Endodermal cell (in vitro differentiated cells): Measurements from ENCODE around the gene SYT8. TPM values are rescaled to one million over a fixed set of nuclear protein-coding genes. Genes with fewer than 3 reads are reported as not detected.

ENCODE experiments used
- DNase-seq: peaks from one replicate; pipeline ENCODE4 v3.0.0-alpha.2; 2017
- H3K27ac ChIP-seq: 2 replicates; pipeline ENCODE4 v1.5.1; 2013; ENCODE audit warnings: mild to moderate bottlenecking, low read depth, low read length, moderate library complexity
- H3K27me3 ChIP-seq: 2 replicates; pipeline ENCODE4 v1.6.1; 2013; ENCODE audit warnings: mild to moderate bottlenecking, low read length, moderate library complexity; ENCODE audit not compliant: insufficient read depth, control insufficient read depth, poor library complexity, severe bottlenecking
- H3K36me3 ChIP-seq: 2 replicates; pipeline ENCODE4 v1.7.0; 2013; ENCODE audit warnings: mild to moderate bottlenecking, low read length, moderate library complexity; ENCODE audit not compliant: control insufficient read depth, insufficient read depth
- H3K4me1 ChIP-seq: one replicate; pipeline ENCODE4 v1.7.0; 2013; ENCODE audit warnings: low read length; ENCODE audit not compliant: control insufficient read depth, insufficient read depth
- H3K4me3 ChIP-seq: 2 replicates; pipeline ENCODE4 v1.5.1; 2013; ENCODE audit warnings: mild to moderate bottlenecking, low read length, moderate library complexity
- H3K9ac ChIP-seq: 2 replicates; pipeline ENCODE4 v1.6.1; 2013; ENCODE audit warnings: mild to moderate bottlenecking, low read length, moderate library complexity; ENCODE audit not compliant: poor library complexity, severe bottlenecking; ENCODE audit errors: extremely low read depth
- H3K9me3 ChIP-seq: 2 replicates; pipeline ENCODE4 v1.6.1; 2013; ENCODE audit warnings: mild to moderate bottlenecking, low read length, moderate library complexity; ENCODE audit not compliant: control insufficient read depth
- H3K27ac Mint-ChIP-seq: 2 replicates; pipeline ENCODE4 v1.8.0; 2020; ENCODE audit warnings: mixed read lengths
- H3K27me3 Mint-ChIP-seq: 2 replicates; pipeline ENCODE4 v1.8.0; 2021; ENCODE audit warnings: mild to moderate bottlenecking, mixed read lengths; ENCODE audit not compliant: insufficient read depth
- H3K36me3 Mint-ChIP-seq: 2 replicates; pipeline ENCODE4 v1.8.0; 2020; ENCODE audit warnings: low read depth, mixed read lengths
- H3K4me1 Mint-ChIP-seq: 2 replicates; pipeline ENCODE4 v1.8.0; 2020; ENCODE audit warnings: mixed read lengths
- H3K4me3 Mint-ChIP-seq: 2 replicates; pipeline ENCODE4 v1.8.0; 2020; ENCODE audit warnings: mild to moderate bottlenecking, moderate library complexity, mixed read lengths
- H3K9me3 Mint-ChIP-seq: 2 replicates; pipeline ENCODE4 v1.8.0; 2020; ENCODE audit warnings: mild to moderate bottlenecking, mixed read lengths
- CTCF ChIP-seq: fragments of 200-600 bp; sonication (generic); conservative IDR thresholded peaks from 2 replicates; pipeline ENCODE4 v1.5.0; 2021; ENCODE audit warnings: antibody characterized with exemption, mild to moderate bottlenecking
- whole genome bisulfite sequencing, 2 experiments: methylation state at CpG; one replicate each; pipeline versions ENCODE4 v1.1.5 to v1.1.7; 2013; ENCODE audit warnings: missing lambda C conversion rate in 2 of 2, mixed read lengths in 1 of 2; ENCODE audit not compliant: insufficient coverage in 1 of 2, insufficient read length in 1 of 2; 5-methylcytosine and 5-hydroxymethylcytosine counted together
- total RNA-seq, 2 donors: library from RNA; stranded (reverse); fragmentation: NEBNext Ultra II Directional in 1 of 2; extraction: Animal tissue kit (Norgen Biotek cat#: 25700) in 1 of 2; gene quantifications; 2 replicates in 1 of 2; 3 replicates in 1 of 2; pipeline ENCODE4 v1.2.1, GENCODE V29; 2021

Gene SYT8
- total RNA-seq, 2 donors from 2014 or later, result not detected

- H3K9me3 ChIP-seq, result no peaks in the 10 kb centered on the region
- H3K9me3 Mint-ChIP-seq, result no peaks in the 10 kb centered on the region
- no peak for TF ChIP-seq CTCF
- H3K36me3 Mint-ChIP-seq, result no peaks in the 10 kb centered on the region
- H3K4me3 Mint-ChIP-seq, result no peak overlapping the region
- H3K27me3 Mint-ChIP-seq, result no peaks in the 10 kb centered on the region
- H3K4me1 Mint-ChIP-seq, result no peaks in the 10 kb centered on the region
- no peaks in the 10 kb centered on the region for H3K4me1 ChIP-seq
- H3K27me3 ChIP-seq, result no peaks in the 10 kb centered on the region
- H3K27ac Mint-ChIP-seq, result no peak overlapping the region
- WGBS, 2 experiments, result 91 to 100% methylated on average over 3 to 19 of the region's 19 CpGs
- no peak overlapping the region for H3K27ac ChIP-seq
- no peak overlapping the region for H3K4me3 ChIP-seq
- no peak overlapping the region for H3K9ac ChIP-seq
- DNase-seq, result no peak
- no peaks in the 10 kb centered on the region for H3K36me3 ChIP-seq
Observed at GRCh38 chr11:1853376-1854131, 18.8 kb downstream of the SYT8 start.

- no peak overlapping the region for H3K4me3 ChIP-seq
- H3K9me3 ChIP-seq, result no peaks in the 10 kb centered on the region
- H3K36me3 ChIP-seq, result no peaks in the 10 kb centered on the region
- no peaks in the 10 kb centered on the region for H3K27me3 ChIP-seq
- Mint-ChIP-seq H3K27me3 (no peaks in the 10 kb centered on the region), H3K27ac (no peak overlapping the region), H3K9me3 (no peaks in the 10 kb centered on the region), H3K4me3 (no peak overlapping the region), H3K4me1 (no peaks in the 10 kb centered on the region), H3K36me3 (no peaks in the 10 kb centered on the region)
- WGBS, 2 experiments, result 86 to 87% methylated on average over 15 to 27 of the region's 27 CpGs
- H3K4me1 ChIP-seq, result no peaks in the 10 kb centered on the region
- H3K9ac ChIP-seq, result no peak overlapping the region
- no peak for DNase-seq
- no peak overlapping the region for H3K27ac ChIP-seq
- no peak for TF ChIP-seq CTCF
Observed at GRCh38 chr11:1854132-1854948, 19.6 kb downstream of the SYT8 start.

GRCh38 chr11:1854949-1855885 is 20.4 kb downstream of the SYT8 start:
- no peak overlapping the region for H3K27ac ChIP-seq
- Mint-ChIP-seq H3K27me3 (no peaks in the 10 kb centered on the region), H3K4me1 (no peaks in the 10 kb centered on the region), H3K9me3 (no peaks in the 10 kb centered on the region), H3K27ac (no peak overlapping the region), H3K36me3 (no peaks in the 10 kb centered on the region), H3K4me3 (no peak overlapping the region)
- H3K4me1 ChIP-seq, result no peaks in the 10 kb centered on the region
- no peaks in the 10 kb centered on the region for H3K27me3 ChIP-seq
- 85 to 92% methylated on average over 15 to 26 of the region's 26 CpGs for WGBS, 2 experiments
- no peak for DNase-seq
- H3K9me3 ChIP-seq, result no peaks in the 10 kb centered on the region
- no peak overlapping the region for H3K9ac ChIP-seq
- H3K36me3 ChIP-seq, result no peaks in the 10 kb centered on the region
- TF ChIP-seq CTCF, result no peak
- no peak overlapping the region for H3K4me3 ChIP-seq
